Cortex of kidney (tissue), 1 donor: ENCODE measurements around the gene PCNX3.

ENCODE experiments used
- DNase-seq: peaks from one replicate; lab custom pipeline; 2025; lab: John Stamatoyannopoulos, UW

Gene PCNX3

DNA sequence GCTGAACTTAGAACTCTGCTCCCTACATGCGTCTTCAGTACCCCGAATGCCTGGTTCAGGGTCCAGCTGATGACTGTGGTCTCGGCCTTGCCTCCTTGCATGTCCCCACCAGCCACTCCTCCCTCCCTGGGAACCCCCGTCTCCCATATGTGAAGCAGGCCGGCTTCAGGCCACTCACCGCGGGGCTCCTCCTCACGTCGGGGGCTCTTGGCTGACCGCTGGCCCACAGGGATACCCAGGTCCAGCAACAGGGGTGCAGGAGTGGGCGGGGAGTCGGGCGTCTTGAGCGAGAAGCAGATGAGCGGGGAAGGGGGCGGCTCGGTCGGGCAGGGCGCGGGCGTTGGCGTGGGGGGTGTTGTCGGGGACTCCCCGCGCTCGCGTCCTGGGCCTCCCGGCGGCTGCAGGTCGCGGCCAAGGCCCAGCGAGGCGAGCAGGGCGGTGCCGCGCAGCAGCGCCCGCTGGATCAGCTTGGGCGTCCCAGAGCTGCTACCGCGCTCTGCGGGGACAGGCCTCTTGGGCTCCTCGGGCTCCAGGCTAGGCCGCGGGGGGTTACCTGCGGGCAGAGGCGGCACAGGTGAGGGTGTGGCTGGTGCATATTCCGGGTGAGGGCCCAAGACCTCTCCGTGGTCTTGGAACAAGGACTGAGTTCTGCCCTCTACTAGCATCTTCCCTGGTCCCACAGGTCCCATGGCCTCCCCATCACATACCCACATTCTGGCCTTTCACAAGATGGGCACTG, 16.2 kb upstream of the PCNX3 start:
- DNase-seq, result no peak

DNA sequence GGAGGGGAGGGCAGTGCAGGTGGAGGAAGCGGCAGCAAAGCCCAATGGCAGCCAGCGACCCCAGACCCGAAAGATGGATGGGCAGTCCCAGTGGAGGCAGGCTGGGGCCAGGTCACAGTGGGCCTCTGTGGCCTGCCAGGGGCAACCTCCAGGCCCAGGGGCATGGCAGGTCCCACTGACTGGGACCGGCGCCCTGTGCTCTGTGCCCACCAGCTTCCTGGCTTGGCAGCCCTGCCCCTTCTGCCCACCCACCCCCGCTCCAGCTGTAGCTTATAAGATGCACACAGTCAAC, 15.7 kb upstream of the PCNX3 start:
- no peak for DNase-seq

DNA sequence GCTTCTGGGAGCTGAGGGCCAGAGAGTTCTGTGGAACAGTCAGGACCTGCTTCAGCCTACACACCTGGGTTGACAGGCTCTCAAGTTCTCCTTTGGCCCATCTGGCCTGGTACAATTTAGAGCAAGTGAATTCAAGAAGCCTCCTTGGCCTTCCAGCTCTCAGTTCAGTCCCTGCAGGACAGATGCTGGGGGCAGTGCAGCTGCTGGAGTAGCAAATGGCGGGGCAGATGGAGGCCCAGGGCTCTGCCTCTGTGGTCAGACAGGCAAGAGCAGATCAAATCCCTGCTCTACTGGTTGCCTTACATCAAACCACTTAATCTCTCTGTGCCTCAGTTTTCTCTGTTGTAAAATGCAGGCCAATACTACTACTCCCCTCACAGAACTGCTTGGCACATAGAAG, 11.3 kb upstream of the PCNX3 start:
- no peak for DNase-seq

DNA sequence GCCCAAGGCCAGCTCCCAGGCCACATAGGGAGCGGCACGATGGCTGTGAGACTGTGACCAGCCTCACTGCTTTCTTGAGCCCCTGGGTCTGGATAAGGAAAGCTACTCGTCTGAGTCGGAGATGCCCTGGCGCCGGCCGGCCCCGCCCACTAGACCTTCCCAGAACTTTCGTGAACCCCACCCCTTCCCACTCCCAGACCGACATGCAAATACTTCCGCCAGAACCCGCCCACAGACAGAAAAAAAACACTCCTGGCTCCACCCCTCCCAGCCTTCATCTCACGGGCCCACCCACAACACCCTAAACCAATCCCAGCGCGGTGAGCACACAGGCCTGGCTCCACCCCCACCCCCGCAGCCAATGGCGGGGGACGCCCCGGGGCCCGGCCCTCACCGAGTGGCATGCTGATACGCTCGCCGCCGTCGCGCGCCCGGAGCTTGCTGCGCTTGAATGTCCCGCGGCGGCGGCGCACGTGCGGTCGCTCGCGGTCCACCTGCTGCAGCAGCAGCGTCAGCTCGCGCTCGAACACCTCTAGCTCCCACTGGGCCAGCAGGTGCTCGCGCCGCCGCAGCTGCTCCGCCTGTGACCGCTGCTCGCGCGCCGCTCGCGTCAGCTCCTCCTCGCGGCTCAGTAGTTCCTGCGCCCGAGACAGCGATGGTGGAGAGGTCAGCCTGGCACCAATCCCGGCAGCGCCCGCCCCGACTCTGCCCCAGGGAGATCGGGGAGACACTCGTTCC, 8.5 kb upstream of the PCNX3 start:
- DNase-seq, result no peak

DNA sequence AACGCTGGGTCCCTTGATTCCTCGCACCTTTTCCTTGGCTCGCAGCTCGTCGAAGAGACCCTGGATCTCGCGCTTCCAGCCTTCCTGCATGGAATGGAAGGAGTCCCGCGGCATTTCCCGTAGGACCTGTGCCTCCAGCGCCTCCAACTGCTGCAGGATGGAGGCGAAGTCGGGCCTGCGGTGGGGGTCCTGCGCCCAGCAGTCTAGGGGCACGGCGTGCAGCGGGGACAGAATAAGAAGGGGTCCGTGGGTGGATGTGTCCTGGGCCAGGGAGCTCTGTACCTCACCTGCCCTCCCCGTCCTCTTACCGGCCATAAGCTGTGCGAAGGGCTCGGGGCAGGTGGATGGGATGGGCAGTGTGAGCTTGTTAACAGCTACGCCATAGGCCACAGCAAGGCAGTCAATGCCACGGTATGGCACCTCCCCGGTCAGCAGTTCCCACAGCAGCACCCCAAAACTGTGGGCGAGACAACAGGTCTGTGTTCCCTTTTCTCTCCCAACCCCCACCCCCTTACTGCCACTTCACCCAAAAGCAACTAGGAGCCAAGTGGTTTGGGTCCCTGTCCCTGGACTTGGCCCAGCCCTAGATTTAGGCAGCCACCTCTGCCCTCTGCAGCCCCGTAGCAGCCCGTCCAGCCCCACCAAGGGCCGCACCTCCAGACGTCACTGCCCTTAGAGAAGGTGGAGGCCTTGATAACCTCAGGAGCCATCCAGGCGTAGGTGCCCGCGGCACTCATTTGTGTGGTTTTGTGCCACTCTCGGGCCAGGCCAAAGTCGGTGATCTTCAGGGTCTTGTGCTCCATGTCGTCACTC, 7.8 kb upstream of the PCNX3 start:
- no peak for DNase-seq

DNA sequence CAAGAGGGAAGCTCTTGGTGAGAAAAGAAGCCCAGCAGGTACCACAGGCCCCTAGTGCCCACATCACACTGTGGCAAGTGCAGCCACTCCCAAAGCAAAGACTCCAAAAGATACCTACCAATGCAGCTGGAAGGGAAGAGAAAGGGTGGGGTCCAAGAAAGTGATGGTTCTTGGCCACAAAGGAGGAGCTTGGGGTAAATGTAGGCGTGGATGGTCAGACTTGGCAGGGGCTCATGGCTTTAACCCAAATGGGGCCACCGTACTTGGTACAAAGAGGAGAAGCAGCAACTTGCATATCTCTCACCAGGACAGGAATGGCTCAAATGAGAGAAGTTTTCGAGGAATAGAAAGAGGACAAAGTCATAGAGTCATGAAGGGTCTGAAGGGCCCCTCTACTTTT, 6.3 kb upstream of the PCNX3 start:
- DNase-seq, result no peak

DNA sequence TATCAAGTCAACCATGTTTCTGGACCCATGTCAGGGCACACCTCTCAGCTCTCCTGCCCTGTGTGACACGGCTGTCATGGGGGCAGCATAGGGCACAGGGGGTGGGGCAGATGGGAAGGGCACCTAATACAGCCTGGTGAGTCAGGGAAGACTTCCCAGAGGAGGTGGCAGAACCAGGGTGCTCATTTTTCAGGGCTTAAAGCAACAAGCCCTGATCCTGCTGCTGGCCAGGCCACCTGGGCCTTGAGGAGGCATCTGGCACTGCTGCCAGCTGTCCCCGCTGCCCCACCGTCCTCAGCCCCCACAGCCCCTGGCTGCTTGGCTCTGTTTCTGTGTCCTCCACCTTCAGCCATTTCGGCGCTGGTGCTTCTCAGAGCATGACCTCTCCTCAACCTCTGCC, 5.9 kb upstream of the PCNX3 start:
- no peak for DNase-seq

DNA sequence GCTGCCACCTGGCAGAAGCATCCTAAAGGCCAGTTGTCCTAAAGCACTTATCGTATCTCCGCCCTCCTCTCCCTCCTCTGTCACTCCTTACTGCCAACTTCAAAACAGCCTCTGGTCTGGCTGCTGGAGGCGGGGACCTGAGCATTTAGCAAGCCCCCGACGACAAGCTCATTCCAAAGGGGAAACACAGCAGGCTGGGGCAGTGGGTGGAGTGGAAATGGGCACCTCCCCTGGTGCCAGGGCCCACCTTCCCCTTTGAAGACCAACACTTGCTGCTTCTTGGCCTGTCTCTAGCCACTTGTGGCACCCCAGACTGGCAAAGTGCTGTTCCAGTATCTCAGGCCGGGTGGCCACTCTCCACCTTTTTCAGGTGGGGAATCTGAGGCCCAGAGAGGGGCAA, 5.2 kb upstream of the PCNX3 start:
- DNase-seq, result no peak

DNA sequence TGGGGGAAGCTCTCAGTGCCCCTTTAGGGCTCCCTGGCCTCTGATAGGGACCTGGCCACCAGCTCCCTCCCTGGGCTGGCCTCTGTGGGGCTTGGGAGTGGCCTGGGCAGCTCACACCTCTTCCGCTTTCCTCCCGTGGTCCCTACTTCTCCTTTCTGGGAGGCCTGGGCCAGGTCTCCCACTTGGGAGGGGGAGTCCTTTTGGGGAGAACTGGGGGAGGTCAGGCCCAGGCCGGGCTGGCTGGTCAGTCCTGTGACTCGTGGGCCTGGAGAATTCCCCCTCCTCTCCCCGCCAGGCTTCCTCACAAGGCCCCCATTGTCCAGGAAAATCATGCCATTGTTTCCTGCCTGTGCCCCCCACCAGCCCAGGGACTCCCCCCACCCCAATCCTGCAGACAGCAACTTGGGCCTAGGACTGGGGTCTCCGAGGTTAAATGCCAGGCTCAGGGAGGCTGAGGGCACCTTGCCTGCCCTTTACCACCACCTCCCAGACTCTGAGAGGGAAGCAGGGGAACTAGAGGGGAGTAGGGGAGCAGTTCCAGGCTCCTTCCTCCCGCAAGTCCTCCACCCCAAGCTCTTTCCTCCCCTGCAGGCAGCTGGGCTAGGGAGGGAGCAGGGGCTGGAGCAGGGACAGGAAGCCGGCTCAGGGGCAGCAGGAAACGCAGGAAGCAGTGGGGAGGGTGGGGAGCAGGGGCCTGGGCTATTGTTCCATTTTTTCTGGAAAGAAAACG, 4.4 kb upstream of the PCNX3 start:
- no peak for DNase-seq

DNA sequence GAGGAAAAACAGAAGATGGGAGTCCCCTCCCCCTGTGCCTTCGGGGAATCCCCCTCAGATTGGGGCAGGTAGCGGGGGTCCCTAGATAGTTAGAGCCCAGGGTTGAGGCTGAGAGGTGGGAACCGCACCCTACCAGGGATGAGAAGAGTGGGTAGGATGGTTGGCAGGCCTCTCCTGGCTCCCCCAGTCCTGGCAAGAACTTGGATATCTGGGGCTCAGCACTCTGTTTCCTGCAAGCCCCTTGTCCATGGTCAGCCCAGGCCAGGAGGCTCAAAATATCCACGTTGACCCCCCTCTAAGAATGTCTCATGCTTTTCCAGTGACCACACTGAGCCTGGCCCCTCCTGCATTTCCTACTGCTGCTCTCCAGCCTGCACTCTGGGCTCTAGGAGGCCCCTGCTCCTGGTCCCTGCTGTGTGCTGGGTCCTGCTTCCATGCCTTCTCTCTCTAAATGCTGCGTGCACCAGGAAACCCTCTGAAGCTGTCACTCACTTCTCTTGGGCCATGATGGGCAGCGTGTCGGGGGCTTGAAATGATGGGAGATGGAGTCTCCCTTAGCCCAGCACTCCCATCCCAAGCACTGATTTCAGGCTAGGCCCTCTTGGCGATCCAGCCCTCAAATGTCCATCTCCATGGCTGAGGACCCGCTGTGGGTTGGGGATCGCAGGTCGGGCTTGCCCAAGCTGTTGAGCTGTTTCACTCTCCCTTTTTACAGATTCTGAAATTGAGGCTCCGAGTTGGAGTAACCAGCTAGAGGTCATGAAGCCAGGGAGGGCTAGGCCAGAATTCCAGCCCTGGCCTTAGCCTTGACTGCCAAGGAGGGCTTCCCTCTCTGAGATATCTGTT, 3.6 kb upstream of the PCNX3 start:
- no peak for DNase-seq

DNA sequence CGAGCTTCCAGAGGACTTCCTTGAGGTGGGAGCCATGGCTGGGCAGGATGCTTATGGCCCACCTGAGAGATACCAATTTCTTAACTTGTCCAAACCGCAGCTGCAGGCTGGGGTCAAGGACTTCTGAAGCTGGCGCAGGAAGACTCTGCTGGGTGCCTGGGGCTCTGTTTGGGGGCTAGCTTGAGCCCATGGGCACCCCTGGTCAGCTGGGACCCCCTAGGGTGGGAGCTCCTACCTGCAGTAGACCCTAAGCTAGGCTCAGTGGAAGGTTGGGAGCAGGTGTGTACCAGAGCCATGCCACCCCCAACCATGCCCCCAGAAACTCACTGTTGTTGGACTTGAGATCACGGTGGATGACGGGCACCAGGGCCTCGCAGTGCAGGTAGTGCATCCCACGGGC, 2.9 kb upstream of the PCNX3 start:
- DNase-seq, result no peak

DNA sequence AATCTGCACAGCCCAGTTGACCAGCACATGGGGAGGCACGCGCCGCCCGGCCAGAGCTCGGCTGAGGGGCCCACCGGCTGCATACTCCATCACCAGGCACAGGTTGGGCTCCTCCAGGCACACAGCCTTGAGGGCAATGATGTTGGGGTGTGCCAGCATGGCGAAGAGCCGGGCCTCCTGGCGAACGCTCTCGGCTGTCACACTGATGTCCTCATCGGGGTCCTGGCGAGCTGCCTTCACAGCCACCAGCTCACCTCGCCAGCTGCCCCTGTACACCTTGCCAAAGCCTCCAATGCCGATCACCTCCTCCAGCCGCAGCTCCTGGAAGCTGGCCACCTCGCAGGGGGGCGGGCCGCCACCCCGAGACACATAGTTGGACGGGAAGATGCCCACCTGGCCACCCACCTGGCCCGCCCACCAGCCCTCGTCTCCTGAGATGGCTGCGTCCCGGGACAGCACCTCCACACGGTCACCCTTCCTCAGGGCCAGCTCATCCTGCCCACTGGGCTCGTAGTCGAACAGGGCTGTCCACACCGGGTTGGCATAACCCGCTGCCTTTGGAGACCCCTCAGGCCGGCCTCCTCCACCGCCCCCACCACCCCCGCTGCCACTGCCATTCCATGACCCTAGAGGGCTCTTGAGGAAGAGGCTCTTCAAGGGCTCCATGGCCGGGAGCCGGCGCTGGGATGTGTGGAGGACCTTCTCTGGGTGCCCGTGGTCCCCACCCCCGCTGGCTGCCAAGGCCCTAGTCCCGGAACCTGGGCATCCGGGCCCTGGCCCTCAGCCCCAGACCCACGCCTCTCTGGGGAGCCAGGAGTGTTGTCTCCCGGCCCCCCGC, 2.3 kb upstream of the PCNX3 start:
- DNase-seq, result no peak

DNA sequence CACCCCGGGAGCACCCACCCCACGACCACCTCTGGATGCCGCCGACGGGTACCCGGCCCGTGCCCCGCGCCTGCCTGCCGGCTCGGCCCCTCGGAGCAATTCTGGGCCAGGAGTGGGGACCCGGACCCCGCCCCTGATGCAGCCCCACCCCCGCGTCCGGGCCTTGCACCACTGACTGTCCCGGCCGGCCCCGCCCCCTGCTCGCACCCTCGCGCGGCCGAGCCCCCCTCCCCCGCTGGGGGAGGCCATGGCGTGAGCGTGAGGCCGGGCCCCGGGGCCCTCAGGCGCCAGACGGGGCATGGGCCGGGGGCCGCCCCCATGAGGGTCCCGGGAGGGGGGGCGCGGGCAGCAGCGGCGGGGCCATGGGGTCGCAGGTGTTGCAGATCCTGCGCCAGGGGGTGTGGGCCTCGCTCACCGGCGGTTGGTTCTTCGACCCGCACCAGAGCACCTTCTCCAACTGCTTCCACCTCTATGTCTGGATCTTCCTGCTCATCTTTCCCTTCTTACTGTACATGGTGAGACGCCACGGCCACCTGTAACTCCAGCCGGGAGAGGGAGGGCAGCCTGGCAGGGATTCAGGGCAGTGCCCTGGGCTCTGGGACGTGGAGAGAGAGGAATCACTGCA, 486 bp downstream of the PCNX3 start:
- DNase-seq, result no peak

DNA sequence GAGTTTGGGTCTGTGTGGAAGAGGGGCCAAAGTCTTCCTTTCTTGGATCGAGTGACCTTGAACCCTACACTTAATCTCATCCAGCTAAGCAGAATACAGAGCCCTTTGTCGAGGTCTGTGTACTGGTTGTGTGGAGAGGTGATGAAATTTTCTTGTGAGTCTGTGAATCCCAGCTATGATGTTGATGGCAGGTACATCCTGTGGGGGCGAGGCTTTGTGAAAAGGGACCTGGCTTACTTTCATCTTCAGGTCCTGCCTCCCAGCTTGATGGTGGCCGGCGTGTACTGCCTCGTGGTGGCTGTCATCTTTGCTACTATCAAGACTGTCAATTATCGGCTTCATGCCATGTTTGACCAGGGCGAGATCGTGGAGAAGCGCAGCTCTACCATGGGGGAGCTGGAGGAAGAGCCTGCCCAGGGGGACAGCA, 1.0 kb downstream of the PCNX3 start:
- no peak for DNase-seq

DNA sequence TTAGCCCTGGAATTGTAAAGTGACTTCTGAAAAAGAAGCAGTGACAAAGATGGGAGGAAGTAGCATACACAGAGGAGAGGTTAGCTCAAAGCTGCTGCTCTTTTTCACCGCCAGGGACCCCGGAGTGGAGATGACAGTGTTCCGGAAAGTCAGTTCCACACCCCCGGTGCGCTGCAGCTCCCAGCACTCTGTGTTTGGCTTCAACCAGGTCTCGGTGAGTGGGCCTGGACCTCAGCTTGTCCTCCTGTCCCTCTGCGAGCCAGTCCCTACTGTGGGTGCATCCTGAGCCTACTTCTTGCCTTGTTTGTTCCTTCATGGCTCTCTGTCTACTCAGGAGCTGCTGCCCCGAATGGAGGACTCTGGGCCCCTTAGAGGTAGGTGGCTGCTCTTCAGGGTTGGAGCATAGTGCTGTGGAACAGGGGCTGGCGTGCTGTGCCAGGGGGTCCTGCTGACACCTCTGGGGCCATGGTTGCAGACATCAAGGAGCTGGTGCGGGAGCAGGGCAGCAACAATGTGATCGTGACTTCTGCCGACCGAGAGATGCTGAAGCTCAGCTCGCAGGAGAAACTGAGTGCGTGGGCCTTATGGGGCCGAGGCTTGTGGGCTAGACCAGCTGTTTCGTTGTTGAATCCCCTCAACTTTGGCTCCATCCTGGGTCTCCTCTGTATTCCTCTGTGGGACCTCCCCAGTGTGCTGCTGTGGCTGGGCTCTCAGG, 1.7 kb downstream of the PCNX3 start:
- no peak for DNase-seq

DNA sequence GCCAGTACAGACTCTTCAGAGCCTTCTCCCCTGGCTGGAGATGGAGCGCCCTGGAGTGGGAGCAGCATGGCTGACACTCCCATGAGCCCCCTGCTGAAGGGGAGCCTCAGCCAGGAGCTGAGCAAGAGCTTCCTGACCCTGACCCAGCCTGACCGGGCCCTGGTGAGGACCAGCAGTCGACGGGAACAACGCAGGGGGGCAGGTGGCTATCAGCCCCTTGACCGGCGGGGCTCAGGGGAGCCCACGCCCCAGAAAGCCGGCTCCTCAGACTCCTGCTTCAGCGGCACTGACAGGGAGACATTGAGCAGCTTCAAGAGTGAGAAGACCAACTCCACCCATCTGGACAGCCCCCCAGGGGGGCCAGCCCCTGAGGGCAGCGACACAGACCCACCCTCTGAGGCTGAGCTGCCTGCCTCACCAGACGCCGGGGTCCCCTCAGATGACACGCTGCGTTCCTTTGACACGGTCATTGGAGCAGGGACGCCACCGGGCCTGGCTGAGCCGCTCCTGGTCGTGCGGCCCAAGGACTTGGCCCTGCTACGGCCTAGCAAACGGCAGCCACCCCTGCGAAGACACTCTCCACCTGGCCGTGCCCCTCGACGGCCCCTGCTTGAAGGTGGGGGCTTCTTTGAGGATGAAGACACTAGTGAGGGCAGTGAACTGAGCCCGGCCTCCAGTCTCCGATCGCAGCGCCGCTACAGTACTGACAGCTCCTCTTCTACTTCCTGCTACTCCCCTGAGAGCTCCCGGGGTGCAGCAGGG, 2.6 kb downstream of the PCNX3 start:
- no peak for DNase-seq

DNA sequence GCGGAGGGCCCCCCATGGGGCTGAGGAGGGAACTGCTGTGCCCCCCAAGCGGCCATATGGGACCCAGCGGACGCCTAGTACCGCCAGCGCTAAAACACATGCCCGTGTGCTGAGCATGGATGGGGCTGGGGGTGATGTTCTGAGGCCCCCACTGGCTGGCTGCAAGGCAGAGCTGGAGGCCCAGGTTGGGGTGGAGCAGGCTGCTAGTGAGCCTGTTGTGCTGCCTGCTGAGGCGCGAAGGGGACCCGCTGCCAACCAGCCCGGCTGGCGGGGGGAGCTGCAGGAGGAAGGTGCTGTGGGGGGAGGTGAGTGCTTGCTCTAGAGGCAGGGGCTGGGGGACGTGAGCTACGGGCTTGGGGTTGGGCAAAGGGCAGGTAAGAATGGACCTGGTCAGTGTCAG, 3.2 kb downstream of the PCNX3 start:
- no peak for DNase-seq

DNA sequence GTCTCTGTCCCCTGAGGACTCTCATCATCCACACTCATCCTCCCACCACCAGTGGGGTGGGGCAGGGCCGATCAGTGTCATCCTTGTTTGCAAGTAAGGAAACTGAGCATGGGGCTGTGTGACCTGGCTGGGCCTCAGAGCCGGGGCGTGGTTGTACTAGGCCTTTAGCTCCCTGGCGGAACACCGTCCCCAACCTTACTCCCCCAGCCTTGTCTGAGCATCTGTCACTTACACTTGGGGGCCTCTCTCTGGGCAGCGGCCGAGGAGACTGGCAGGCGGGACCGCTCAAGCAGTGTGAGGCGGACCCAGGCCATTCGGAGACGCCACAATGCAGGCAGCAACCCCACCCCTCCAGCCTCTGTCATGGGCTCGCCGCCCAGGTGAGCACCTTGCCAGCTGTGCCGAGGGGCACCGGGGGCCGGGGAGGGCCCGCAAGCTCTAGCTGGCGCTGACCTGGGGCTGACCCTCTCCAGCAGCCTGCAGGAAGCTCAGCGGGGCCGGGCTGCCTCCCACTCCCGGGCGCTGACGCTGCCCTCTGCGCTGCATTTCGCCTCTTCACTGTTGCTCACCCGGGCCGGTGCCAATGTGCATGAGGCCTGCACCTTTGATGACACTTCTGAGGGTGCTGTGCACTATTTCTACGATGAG, 3.8 kb downstream of the PCNX3 start:
- DNase-seq, result no peak
